ENCODE data around the gene RUNX2.

- TF ChIP-seq, protein P1, sequence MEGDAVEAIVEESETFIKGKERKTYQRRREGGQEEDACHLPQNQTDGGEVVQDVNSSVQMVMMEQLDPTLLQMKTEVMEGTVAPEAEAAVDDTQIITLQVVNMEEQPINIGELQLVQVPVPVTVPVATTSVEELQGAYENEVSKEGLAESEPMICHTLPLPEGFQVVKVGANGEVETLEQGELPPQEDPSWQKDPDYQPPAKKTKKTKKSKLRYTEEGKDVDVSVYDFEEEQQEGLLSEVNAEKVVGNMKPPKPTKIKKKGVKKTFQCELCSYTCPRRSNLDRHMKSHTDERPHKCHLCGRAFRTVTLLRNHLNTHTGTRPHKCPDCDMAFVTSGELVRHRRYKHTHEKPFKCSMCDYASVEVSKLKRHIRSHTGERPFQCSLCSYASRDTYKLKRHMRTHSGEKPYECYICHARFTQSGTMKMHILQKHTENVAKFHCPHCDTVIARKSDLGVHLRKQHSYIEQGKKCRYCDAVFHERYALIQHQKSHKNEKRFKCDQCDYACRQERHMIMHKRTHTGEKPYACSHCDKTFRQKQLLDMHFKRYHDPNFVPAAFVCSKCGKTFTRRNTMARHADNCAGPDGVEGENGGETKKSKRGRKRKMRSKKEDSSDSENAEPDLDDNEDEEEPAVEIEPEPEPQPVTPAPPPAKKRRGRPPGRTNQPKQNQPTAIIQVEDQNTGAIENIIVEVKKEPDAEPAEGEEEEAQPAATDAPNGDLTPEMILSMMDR (conservative IDR thresholded peaks at IDR 0.05) = no peak
- TF ChIP-seq ZFX (IDR thresholded peaks at IDR 0.05) = no peak
Observed at GRCh38 chr6:45675634-45676033, 347.5 kb downstream of the RUNX2 start.

Data from C4-2B (cell line).